NCI-H524 (cell line): ENCODE measurements around the gene CTSA.
"Not testable (repeated sequence)": the region's sequence is repeated elsewhere in the genome, so short reads cannot be mapped to it uniquely, and the experiment has no call there.

Experiments used
- DNase-seq, 2 experiments: peaks; one replicate each; lab custom pipeline; 2025; lab: John Stamatoyannopoulos, UW

CTSA gene

DNA sequence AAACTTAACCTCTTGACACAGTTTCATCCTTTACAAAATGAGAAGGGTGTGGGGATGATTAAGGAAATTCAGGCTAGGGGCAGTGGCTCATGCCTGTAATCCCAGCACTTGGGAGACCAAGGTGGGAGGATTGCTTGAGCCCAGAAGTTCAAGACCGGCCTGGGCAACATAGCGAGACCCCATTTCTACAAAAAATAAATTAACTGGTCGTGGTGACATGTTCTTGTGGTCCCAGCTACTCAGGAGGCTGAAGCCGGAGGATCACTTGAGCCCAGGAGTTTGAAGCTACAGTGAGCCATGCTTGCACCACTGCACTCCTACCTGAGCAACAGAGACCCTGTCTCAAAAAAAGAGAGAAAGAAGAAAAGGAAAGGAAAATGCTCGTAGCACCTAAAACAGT is 24.7 kb upstream of the CTSA start:
- DNase-seq: no peak

GRCh38 chr20:45867136-45867818 is 23.9 kb upstream of the CTSA start:
- no peak for DNase-seq

GRCh38 chr20:45867819-45868176 is 23.3 kb upstream of the CTSA start:
- no peak for DNase-seq

GRCh38 chr20:45872626-45873025 is 18.5 kb upstream of the CTSA start:
- no peak for DNase-seq

- DNase-seq: no peak
Observed at GRCh38 chr20:45873409-45874103, 17.6 kb upstream of the CTSA start.

DNA sequence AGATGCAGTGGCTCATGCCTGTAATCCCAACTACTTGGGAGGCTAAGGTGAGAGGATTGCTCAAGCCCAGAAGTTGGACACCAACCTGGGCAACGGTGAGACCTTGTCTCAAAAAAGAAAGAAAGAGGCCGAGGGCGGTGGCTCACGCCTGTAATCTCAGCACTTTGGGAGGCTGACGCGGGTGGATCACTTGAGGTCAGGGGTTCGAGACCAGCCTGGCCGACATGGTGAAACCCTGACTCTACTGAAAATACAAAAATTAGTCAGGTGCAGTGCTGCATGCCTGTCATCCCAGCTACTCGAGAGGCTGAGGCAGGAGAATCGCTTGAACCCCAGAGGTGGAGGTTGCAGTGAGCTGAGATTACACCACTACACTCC is 17.0 kb upstream of the CTSA start:
- not testable (repeated sequence) for DNase-seq

GRCh38 chr20:45874576-45874975 is 16.6 kb upstream of the CTSA start:
- no peak for DNase-seq

GRCh38 chr20:45878076-45878761 is 12.9 kb upstream of the CTSA start:
- peak in 1 of 2 experiments; percentile 13 for DNase-seq

- peak; percentile 99 for DNase-seq
Observed at GRCh38 chr20:45880988-45881788, 9.9 kb upstream of the CTSA start, which contains the start of gene ZSWIM1. ZSWIM1 (plus strand) TSS chr20:45881227; CDS start chr20:45882593, 1,366 bp downstream.

DNA sequence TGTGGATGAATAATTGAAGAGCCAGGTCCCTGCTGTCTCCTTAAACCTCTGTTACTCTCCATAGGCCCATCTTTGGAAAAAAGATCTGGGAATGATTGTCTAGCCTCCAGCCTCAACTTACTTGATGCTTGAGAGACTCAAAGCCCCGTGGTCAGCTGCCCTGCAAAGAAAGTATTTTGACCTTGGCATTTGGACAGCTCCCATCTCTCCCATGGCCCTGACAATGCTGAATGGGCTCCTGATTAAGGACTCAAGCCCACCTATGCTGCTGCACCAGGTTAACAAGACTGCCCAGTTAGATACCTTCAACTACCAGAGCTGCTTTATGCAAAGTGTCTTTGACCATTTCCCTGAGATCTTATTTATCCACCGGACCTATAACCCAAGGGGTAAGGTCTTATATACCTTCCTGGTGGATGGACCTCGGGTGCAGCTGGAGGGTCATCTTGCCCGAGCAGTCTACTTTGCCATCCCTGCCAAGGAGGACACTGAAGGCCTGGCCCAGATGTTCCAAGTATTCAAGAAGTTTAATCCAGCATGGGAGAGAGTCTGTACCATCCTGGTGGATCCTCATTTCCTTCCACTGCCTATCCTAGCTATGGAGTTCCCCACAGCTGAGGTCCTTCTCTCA is 8.6 kb upstream of the CTSA start:
- no peak for DNase-seq

DNA sequence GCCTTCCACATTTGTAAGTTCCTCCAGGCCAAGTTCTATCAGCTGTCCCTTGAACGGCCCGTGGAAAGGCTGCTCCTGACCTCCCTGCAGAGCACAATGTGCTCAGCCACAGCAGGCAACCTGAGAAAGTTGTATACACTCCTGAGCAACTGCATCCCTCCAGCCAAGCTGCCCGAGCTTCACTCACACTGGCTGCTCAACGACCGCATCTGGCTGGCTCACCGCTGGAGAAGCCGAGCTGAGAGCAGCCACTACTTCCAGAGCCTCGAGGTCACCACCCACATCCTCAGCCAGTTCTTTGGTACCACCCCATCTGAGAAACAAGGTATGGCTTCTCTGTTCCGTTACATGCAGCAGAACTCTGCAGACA is 8.1 kb upstream of the CTSA start:
- DNase-seq: no peak

GRCh38 chr20:45886590-45887345 is 4.4 kb upstream of the CTSA start:
- DNase-seq: no peak

GRCh38 chr20:45887346-45887715 is 3.8 kb upstream of the CTSA start, which contains the start of gene SPATA25:
SPATA25 (minus strand) TSS chr20:45887622; CDS start chr20:45887590, 32 bp downstream.
- DNase-seq: no peak

DNA sequence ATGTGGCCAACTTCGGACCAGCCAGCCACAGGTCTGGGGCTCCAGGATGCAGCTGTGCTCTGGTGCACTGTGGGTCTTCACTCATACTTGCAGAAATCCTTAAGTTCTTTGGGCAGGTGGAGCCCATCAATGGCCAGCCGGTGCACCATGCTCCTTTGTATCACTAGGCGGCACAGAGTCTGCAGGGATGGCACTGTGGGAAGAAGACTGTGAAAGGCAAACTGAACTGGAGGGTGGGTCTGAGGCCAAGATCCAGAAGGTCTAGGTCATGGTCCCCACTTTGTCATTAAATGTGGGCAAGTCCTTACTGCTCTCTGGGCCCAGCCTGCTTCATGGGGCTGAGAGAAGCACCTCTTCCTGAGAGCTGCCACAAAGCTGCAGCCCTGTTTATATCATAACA is 2.5 kb upstream of the CTSA start:
- DNase-seq: no peak

- DNase-seq: peak; percentile 44 to 74
Observed at GRCh38 chr20:45890077-45890984, 804 bp upstream of the CTSA start.

DNA sequence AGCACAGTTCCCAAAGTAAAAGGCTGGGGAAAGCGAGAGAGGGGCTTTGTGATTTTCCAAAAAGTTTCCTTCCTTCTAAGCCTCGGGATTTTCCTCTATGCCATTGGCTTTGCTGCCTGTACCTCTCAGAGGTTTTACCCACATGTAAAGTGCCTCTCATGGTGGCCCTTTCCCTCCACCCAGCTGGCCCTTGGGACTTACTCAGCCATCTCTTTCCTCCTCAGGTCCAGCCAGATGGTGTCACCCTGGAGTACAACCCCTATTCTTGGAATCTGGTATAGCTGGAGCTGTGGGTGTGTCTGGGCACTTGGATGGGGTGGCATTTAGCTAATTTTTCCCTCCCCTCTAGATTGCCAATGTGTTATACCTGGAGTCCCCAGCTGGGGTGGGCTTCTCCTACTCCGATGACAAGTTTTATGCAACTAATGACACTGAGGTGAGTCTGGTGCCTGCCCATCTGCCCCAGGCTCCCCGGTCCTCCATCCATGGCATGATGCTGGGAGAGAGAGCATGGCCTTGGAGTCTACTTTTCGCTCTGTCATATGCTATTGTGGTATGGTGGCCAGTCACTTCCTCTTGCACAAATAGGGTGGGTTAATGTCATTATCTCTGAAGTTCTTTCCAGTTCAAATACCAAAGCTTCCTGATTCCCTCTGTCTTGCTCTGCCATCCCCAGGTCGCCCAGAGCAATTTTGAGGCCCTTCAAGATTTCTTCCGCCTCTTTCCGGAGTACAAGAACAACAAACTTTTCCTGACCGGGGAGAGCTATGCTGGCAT is 1.1 kb downstream of the CTSA start:
- peak in 1 of 2 experiments; percentile 33 for DNase-seq

DNA sequence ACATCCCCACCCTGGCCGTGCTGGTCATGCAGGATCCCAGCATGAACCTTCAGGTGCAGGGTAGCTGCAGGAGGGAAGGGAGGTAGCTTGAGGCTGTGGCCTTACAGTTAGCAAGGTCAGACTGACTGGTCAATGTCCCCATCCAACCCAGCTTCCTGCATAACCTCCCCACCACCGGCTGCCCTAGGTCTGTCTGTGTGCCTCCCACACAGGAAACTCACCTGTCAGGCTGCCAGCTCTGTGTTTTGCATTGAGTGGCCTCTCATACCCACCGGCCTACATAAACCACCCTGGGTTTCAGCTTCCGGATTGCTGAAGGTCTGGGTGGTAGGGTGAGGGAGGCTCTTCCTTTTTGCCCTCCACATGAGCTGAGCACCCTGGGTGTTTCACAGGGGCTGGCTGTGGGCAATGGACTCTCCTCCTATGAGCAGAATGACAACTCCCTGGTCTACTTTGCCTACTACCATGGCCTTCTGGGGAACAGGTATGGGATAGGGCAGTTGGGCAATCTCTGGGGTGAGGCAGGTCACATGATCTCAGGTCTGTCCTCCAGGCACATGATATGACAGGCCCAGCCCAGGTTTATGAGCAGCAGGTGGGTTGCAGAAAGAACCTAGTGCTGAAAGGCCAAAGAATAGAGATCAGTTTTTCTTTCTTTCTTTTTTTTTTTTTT is 1.8 kb downstream of the CTSA start:
- no peak for DNase-seq

GRCh38 chr20:45893831-45894230 is 2.7 kb downstream of the CTSA start:
- no peak for DNase-seq

DNA sequence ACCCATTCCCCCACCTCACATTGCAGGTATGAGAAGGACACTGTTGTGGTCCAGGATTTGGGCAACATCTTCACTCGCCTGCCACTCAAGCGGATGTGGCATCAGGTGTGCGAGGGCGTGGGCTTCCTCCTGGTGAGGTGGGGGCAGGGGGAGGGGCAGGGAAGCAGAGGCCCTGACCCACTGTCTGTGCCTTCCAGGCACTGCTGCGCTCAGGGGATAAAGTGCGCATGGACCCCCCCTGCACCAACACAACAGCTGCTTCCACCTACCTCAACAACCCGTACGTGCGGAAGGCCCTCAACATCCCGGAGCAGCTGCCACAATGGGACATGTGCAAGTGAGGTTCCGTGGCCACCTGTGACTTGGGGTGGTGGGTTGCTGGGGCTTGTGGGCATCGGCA is 3.7 kb downstream of the CTSA start:
- DNase-seq: no peak
